HL-60 (cell line): ENCODE measurements around the gene KRT74.

Experiments
- DNase-seq, 2 experiments: peaks; one replicate each; pipeline ENCODE4 v3.0.0-alpha.2; 2010 to 2020; ENCODE audit warnings: low read depth in 1 of 2, low spot score in 1 of 2
- H3K27ac ChIP-seq: fragments of 250-450 bp; sonication (Bioruptor Pico); replicated peaks from 2 replicates; pipeline ENCODE4 v1.5.1; 2020; ENCODE audit warnings: mild to moderate bottlenecking, moderate library complexity
- H3K27me3 ChIP-seq: fragments of 250-450 bp; sonication (Bioruptor Pico); 2 replicates; pipeline ENCODE4 v1.5.1; 2021; ENCODE audit warnings: mild to moderate bottlenecking, moderate library complexity; ENCODE audit not compliant: insufficient read depth, poor library complexity, severe bottlenecking
- H3K4me3 ChIP-seq: replicated peaks from 2 replicates; pipeline ENCODE4 v1.5.1; 2011; ENCODE audit warnings: mild to moderate bottlenecking, control low read depth, low read length; ENCODE audit not compliant: insufficient read depth
- CTCF ChIP-seq: IDR thresholded peaks from one replicate; pipeline ENCODE4 v1.5.1; 2011; ENCODE audit warnings: low read length, control low read depth, inconsistent platforms; ENCODE audit not compliant: insufficient read depth
- GABPA ChIP-seq: IDR thresholded peaks from 2 replicates; pipeline ENCODE4 v1.6.1; 2012; ENCODE audit warnings: low read depth
- POLR2AphosphoS5 ChIP-seq: IDR thresholded peaks from 2 replicates; pipeline ENCODE4 v1.6.1; 2012; ENCODE audit warnings: low read depth
- REST ChIP-seq: IDR thresholded peaks from 2 replicates; pipeline ENCODE4 v1.6.1; 2012; ENCODE audit warnings: low read depth; ENCODE audit not compliant: insufficient replicate concordance
- SPI1 ChIP-seq: IDR thresholded peaks from 2 replicates; pipeline ENCODE4 v1.6.1; 2012; ENCODE audit warnings: low read depth, mild to moderate bottlenecking, borderline replicate concordance

KRT74 gene

GRCh38 chr12:52543985-52544883 lies 29.4 kb downstream of the KRT74 start:
- TF ChIP-seq CTCF (no peak), REST (no peak), GABPA (no peak), SPI1 (no peak), POLR2AphosphoS5 (no peak)
- Histone ChIP-seq H3K27ac (no peak overlapping the region), H3K27me3 (no peaks in the 10 kb centered on the region), H3K4me3 (no peak overlapping the region)
- no peak for DNase-seq

GRCh38 chr12:52542785-52543318 lies 30.8 kb downstream of the KRT74 start:
- Histone ChIP-seq H3K27me3 (no peaks in the 10 kb centered on the region), H3K4me3 (no peak overlapping the region), H3K27ac (no peak overlapping the region)
- no peak for TF ChIP-seq REST
- TF ChIP-seq CTCF, result no peak
- TF ChIP-seq SPI1, result no peak
- TF ChIP-seq GABPA, result no peak
- no peak for TF ChIP-seq POLR2AphosphoS5
- no peak for DNase-seq

- no peak for DNase-seq
- TF ChIP-seq SPI1 (no peak), POLR2AphosphoS5 (no peak), CTCF (no peak), REST (no peak), GABPA (no peak)
- no peaks in the 10 kb centered on the region for H3K27me3 ChIP-seq
- no peak overlapping the region for H3K4me3 ChIP-seq
- H3K27ac ChIP-seq, result no peak overlapping the region
Observed at GRCh38 chr12:52542157-52542556, 31.5 kb downstream of the KRT74 start.
